GM12873 (cell line): ENCODE measurements around the gene MEGF8.
A peak's percentile ranks its signal among the peaks of the same experiment; 100 is the strongest.

Experiments
- TF ChIP-seq, protein P1 (sequence below): IDR thresholded peaks from 2 replicates; pipeline ENCODE4 v1.5.1; 2012; ENCODE audit warnings: low read depth, mild to moderate bottlenecking, moderate library complexity, low read length, control low read depth; ENCODE audit not compliant: insufficient read depth; ENCODE audit errors: missing control alignments

MEGF8 gene

DNA sequence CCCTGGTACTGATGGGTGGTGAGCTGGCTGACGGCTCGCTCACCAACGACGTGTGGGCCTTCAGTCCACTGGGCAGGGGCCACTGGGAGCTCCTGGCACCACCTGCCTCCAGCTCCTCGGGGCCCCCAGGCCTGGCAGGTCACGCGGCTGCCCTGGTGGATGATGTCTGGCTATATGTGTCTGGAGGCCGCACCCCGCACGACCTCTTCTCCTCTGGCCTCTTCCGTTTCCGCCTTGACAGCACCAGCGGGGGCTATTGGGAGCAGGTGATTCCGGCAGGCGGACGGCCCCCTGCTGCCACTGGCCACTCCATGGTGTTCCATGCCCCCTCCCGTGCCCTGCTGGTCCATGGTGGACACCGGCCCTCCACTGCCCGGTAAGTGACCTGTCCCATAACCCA lies 10.5 kb downstream of the MEGF8 start:
- TF ChIP-seq, protein P1, sequence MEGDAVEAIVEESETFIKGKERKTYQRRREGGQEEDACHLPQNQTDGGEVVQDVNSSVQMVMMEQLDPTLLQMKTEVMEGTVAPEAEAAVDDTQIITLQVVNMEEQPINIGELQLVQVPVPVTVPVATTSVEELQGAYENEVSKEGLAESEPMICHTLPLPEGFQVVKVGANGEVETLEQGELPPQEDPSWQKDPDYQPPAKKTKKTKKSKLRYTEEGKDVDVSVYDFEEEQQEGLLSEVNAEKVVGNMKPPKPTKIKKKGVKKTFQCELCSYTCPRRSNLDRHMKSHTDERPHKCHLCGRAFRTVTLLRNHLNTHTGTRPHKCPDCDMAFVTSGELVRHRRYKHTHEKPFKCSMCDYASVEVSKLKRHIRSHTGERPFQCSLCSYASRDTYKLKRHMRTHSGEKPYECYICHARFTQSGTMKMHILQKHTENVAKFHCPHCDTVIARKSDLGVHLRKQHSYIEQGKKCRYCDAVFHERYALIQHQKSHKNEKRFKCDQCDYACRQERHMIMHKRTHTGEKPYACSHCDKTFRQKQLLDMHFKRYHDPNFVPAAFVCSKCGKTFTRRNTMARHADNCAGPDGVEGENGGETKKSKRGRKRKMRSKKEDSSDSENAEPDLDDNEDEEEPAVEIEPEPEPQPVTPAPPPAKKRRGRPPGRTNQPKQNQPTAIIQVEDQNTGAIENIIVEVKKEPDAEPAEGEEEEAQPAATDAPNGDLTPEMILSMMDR = no peak

DNA sequence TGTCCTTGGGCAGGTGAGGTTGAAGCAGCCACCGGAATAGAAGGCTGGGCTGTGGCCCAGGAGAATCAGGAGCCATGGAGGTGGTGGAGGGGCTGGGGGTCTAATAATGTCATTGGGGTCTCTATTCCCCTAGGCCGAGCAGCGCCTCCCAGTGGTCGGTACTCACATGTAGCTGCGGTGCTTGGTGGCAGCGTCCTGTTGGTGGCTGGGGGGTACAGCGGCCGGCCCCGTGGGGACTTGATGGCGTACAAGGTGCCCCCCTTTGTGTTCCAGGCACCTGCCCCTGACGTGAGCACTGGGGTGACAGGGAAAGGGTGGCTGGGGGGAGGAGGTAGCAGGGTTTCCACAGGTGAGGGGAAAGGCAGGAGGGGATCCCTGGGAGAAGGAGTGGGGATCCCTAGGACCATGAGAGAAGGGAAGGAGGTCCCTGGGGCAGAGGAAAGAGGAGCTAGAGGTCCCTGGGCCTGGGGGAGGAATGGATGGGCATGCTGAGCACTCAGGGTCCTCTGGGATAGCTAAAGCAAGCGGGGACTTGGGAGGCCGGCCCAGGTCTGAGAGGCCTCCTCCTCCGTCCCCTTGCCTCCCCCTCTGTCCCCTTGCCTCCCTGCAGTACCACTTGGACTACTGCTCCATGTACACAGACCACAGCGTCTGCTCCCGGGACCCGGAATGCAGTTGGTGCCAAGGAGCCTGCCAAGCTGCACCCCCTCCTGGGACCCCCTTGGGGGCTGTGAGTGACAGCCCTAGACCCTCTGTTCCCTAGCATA lies 18.1 kb downstream of the MEGF8 start:
- TF ChIP-seq, protein P1 = peak; percentile 44

- TF ChIP-seq, protein P1 = no peak
These were observed 19.0 kb downstream of the MEGF8 start for GRCh38 chr19:42344336-42344893.

DNA sequence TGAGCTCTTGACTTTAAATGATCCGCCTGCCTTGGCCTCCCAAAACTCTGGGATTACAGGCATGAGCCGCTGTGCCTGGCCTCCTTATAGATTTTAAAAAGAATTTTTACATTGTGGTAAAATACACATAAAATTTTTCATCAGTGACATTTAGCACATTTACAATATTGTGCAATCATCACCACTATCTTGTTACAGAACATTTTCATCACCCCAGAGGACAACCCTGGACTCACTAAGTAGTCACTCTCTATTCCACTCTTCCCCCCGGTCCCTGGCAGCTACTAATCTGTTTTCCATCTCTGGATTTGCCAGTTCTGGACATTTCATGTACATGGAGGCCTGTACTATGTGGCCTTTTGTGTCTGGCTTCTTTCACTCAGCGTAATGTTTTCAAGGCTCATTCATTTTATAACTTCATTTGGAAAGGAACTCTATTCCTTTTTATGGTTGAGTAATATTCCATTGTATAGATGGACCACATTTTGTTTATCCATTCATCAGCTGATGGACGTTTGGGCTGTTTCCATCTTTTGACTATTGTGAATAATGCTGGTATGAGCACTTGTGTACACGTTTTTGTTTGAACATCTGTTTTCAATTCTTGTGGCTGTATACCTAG lies 19.9 kb downstream of the MEGF8 start:
- TF ChIP-seq, protein P1 = no peak

DNA sequence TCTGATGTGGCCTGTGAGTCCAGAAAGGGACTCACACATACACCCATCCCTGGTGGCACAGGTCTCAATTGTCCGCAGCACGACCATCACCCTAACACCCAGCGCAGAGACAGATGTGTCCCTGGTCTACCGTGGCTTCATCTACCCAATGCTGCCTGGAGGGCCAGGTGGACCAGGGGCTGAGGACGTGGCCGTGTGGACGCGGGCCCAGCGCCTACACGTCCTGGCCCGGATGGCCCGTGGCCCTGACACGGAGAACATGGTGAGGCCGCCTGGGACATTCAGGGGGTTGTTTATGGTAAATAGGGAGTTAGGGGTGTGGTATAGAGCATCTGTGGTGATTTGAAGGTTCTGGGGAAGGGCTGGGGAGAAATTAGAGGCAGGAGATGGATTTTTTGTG lies 22.8 kb downstream of the MEGF8 start:
- TF ChIP-seq, protein P1 = no peak

- TF ChIP-seq, protein P1 = no peak
These were observed 24.1 kb downstream of the MEGF8 start for GRCh38 chr19:42349378-42350107.

- TF ChIP-seq, protein P1 = no peak
These were observed 25.0 kb downstream of the MEGF8 start for GRCh38 chr19:42350417-42350816.
